ENCODE results near the gene PSTPIP1. TPM values are rescaled to one million over a fixed set of nuclear protein-coding genes. Genes with fewer than 3 reads are reported as not detected.

The PSTPIP1 gene
- total and polyA plus RNA-seq, 10 donors = 31.1 to 150 (median 84.0) TPM

DNA sequence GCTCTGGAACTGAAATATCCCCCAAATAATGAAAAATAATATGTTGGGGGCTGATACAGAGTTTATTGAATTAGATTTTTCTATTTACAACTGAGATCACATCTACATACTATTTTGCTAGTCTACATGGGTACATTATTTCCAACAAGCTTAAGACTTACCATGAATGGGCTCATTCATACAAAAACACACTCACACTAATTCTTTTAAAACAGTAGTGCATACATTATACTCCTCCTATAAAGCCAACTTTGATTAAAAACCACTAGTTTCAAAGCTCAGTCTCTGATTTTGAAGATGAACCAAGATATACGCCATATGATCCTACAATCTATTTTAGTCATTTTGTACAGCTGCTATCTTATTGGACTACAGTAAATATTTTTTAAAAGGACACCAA, 51.1 kb downstream of the PSTPIP1 start:
- intact Hi-C loops (cut with DNase I; ENCODE audit: low total_unique reads) = no loop called here
- no peaks in the 10 kb centered on the region for H3K27me3 ChIP-seq (replicated peaks in 1 of 7)
- WGBS, 5 donors = 96 to 100% (median 98%) methylated on average over 1 of the region's 1 CpG
- H3K36me3 ChIP-seq = peaks cover 0 to 94% (median 29%) of the 10 kb centered on the region in 6 donors
- H3K27ac ChIP-seq = no peak overlapping the region
- no peak overlapping the region for H3K4me3 ChIP-seq
- peaks cover 0 to 29% (median 6%) of the 10 kb centered on the region in 6 donors for H3K4me1 ChIP-seq
- no peak for DNase-seq
- no peak for TF ChIP-seq POLR2AphosphoS5 (IDR thresholded peaks at IDR 0.05)
- no peak for TF ChIP-seq POLR2A (IDR thresholded peaks at IDR 0.05)
- no peak for TF ChIP-seq CTCF (IDR thresholded peaks at IDR 0.05 in 8 of 11, conservative IDR thresholded peaks at IDR 0.05 in 3 of 11)
- no peaks in the 10 kb centered on the region for H3K9me3 ChIP-seq

DNA sequence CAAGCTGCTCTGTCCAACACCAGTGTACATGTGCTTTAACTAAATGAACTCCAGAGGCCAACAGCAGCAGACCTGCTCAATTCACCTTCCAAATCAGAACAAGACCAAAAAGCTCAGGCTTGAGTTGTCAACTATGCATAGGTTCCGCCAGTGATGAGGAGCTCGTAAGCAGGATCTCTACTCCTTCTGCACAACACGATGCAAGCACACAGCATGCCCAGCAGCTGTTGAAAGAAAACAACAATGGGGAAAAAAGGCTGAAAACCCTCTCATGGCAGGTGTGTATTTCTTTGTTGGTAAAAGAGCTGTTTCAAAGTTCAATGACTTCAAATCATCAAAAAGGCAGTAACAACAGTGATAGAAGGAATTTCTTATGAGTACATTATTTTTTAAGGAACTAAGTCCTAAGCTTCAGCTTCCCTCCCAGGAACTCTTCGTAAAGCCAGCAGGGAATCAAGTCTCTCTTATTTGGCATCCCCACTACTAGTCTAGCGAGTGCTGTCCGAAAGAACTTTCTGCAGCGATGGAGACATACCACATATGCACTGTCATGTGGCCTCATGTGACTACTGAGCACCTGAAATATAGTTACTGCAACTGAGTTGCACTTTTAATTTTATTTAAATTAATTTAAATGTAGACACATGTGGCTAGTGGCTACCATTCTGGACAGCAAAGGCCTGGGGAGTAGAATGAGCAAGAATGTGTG, 51.9 kb downstream of the PSTPIP1 start:
- DNase-seq = no peak
- H3K36me3 ChIP-seq = peaks cover 0 to 97% (median 30%) of the 10 kb centered on the region in 6 donors
- H3K27ac ChIP-seq = no peak overlapping the region
- TF ChIP-seq CTCF (IDR thresholded peaks at IDR 0.05 in 8 of 11, conservative IDR thresholded peaks at IDR 0.05 in 3 of 11) (no peak), POLR2AphosphoS5 (IDR thresholded peaks at IDR 0.05) (no peak), POLR2A (IDR thresholded peaks at IDR 0.05) (no peak)
- peaks cover 0 to 29% (median 6%) of the 10 kb centered on the region in 6 donors for H3K4me1 ChIP-seq
- no peak overlapping the region for H3K4me3 ChIP-seq
- 93 to 97% (median 95%) methylated on average over 7 of the region's 7 CpGs for WGBS, 5 donors
- intact Hi-C loops (cut with DNase I; ENCODE audit: low total_unique reads) = no loop called here
- no peaks in the 10 kb centered on the region for H3K27me3 ChIP-seq (replicated peaks in 1 of 7)
- no peaks in the 10 kb centered on the region for H3K9me3 ChIP-seq

GRCh38 chr15:77048135-77048876, 53.4 kb downstream of the PSTPIP1 start:
- Histone ChIP-seq H3K36me3 (peaks cover 0 to 96% (median 35%) of the 10 kb centered on the region in 6 donors), H3K4me1 (peaks cover 0 to 29% (median 6%) of the 10 kb centered on the region in 6 donors), H3K27me3 (replicated peaks in 1 of 7) (no peaks in the 10 kb centered on the region), H3K27ac (no peak overlapping the region), H3K9me3 (no peaks in the 10 kb centered on the region), H3K4me3 (no peak overlapping the region)
- 91 to 100% (median 94%) methylated on average over 1 of the region's 1 CpG for WGBS, 5 donors
- TF ChIP-seq POLR2AphosphoS5 (IDR thresholded peaks at IDR 0.05) (no peak), POLR2A (IDR thresholded peaks at IDR 0.05) (no peak), CTCF (IDR thresholded peaks at IDR 0.05 in 8 of 11, conservative IDR thresholded peaks at IDR 0.05 in 3 of 11) (no peak)
- intact Hi-C loops (cut with DNase I; ENCODE audit: low total_unique reads) = no loop called here
- DNase-seq = no peak

DNA sequence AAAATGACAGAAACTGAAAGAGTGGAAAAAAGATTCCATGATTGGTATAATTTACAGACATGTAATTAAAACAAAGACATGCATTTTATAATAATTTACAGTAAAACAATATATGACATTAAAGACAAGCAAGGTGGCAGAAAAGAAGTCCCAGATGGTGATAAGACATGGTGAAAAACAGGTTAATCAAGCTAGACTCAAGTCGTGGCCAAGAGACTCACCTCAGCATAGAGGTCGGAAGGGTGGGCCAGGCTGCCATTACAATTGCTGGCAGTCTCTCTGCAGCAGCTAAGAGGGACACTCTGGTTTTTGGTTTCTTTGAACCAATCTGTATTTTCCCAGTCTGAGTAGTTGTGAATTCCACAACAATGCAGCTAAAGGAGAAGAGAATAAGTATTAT, 57.6 kb downstream of the PSTPIP1 start:
- Histone ChIP-seq H3K9me3 (no peaks in the 10 kb centered on the region), H3K4me1 (peaks cover 0 to 32% (median 4%) of the 10 kb centered on the region in 6 donors), H3K27ac (no peak overlapping the region), H3K27me3 (replicated peaks in 1 of 7) (no peaks in the 10 kb centered on the region), H3K36me3 (peaks cover 0 to 70% (median 13%) of the 10 kb centered on the region in 6 donors), H3K4me3 (no peak overlapping the region)
- intact Hi-C loops (cut with DNase I; ENCODE audit: low total_unique reads) = no loop called here
- WGBS, 5 donors = 71 to 95% (median 89%) methylated on average over 2 of the region's 2 CpGs
- DNase-seq = no peak
- TF ChIP-seq POLR2AphosphoS5 (IDR thresholded peaks at IDR 0.05) (no peak), CTCF (IDR thresholded peaks at IDR 0.05 in 8 of 11, conservative IDR thresholded peaks at IDR 0.05 in 3 of 11) (no peak), POLR2A (IDR thresholded peaks at IDR 0.05) (no peak)

Measured in spleen (tissue), 11 donors.